GM12865 (cell line): ENCODE results near the gene PLEKHG7.

ENCODE experiments used
- DNase-seq: peaks from one replicate; pipeline ENCODE4 v3.0.0; 2010; ENCODE audit warnings: low read depth
- H3K4me3 ChIP-seq: 2 replicates; pipeline ENCODE4 v1.5.1; 2011; ENCODE audit warnings: mild to moderate bottlenecking, low read depth, low read length, control low read depth
- TF ChIP-seq, protein P1 (sequence below): IDR thresholded peaks from 2 replicates; pipeline ENCODE4 v1.5.1; 2011; ENCODE audit warnings: low read length, control low read depth, low read depth, inconsistent platforms; ENCODE audit not compliant: insufficient read depth; ENCODE audit errors: missing control alignments

The PLEKHG7 gene

DNA sequence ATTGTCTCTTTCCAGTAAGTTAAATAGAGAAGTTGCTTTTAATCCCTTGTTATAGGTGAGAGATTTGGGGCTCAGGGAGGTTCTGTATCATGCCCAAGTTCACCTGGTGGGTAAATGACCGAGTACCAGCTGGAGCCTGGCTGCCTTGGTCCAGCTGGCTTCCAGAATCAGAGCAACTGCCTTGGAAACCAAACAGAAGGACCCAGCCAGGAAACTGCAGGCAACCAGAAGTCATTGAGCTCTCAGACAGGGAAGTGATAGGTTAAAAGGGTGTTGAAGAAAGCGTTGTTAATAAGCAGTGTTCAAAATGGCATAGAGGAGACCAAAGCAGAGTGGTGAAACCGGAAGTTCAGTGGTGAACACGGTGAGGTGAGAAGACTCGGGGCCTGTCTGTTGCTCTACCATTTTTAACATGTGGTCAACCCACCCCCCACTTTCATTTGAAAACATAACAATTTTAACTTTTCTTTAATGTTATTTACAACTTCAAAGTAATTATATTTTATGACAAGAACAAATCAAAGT, 54.9 kb downstream of the PLEKHG7 start:
- DNase-seq = no peak
- TF ChIP-seq, protein P1, sequence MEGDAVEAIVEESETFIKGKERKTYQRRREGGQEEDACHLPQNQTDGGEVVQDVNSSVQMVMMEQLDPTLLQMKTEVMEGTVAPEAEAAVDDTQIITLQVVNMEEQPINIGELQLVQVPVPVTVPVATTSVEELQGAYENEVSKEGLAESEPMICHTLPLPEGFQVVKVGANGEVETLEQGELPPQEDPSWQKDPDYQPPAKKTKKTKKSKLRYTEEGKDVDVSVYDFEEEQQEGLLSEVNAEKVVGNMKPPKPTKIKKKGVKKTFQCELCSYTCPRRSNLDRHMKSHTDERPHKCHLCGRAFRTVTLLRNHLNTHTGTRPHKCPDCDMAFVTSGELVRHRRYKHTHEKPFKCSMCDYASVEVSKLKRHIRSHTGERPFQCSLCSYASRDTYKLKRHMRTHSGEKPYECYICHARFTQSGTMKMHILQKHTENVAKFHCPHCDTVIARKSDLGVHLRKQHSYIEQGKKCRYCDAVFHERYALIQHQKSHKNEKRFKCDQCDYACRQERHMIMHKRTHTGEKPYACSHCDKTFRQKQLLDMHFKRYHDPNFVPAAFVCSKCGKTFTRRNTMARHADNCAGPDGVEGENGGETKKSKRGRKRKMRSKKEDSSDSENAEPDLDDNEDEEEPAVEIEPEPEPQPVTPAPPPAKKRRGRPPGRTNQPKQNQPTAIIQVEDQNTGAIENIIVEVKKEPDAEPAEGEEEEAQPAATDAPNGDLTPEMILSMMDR = no peak
- no peak overlapping the region for H3K4me3 ChIP-seq

- TF ChIP-seq, protein P1 = no peak
- no peak for DNase-seq
- H3K4me3 ChIP-seq = no peak overlapping the region
These were observed 57.0 kb downstream of the PLEKHG7 start for GRCh38 chr12:92759634-92760268.

DNA sequence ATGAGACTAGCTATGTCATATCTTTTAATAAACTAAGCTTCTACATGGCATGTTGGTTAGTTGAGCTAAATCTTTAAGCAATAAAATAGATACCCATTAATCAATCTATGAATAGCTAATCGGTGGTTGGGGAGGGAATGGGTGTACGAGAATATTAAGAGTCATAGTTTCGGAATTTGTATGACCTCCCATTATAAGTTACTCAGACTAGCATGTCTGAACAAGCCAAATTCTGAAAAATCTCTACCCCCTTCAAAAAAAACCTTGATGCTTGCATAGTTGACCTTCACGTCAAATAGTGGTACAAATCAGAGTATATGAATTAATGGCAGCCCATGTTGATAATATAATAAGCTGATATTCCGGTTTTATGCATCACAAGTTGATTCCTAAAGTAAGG, 60.0 kb downstream of the PLEKHG7 start:
- TF ChIP-seq, protein P1 = no peak

GRCh38 chr12:92764831-92765230, 62.0 kb downstream of the PLEKHG7 start:
- no peak for DNase-seq
- TF ChIP-seq, protein P1 = no peak
- H3K4me3 ChIP-seq = no peak overlapping the region

More for the DNA sequence above, 60.0 kb downstream of the PLEKHG7 start:
- no peak overlapping the region for H3K4me3 ChIP-seq
- DNase-seq = no peak

DNA sequence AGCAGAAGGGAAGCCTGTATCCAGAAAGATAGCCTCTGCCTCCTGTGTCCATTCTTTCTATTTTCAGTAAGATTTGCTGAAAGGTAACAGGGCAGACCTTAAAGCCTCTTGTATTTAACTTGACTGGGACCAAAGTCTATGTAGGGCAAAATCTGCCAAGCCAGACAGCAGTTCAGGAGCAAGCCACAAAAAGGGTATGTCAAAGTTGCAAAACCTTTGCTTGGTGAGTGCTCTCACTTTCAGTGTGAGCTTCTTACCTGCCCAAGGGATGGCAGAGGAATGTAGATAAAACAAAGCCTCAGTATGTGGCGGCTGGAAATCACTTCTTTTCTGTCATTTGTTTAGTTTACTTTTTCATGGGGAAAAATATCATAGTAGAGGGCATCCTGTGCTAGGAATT, 63.1 kb downstream of the PLEKHG7 start:
- no peak overlapping the region for H3K4me3 ChIP-seq
- TF ChIP-seq, protein P1 = no peak

DNA sequence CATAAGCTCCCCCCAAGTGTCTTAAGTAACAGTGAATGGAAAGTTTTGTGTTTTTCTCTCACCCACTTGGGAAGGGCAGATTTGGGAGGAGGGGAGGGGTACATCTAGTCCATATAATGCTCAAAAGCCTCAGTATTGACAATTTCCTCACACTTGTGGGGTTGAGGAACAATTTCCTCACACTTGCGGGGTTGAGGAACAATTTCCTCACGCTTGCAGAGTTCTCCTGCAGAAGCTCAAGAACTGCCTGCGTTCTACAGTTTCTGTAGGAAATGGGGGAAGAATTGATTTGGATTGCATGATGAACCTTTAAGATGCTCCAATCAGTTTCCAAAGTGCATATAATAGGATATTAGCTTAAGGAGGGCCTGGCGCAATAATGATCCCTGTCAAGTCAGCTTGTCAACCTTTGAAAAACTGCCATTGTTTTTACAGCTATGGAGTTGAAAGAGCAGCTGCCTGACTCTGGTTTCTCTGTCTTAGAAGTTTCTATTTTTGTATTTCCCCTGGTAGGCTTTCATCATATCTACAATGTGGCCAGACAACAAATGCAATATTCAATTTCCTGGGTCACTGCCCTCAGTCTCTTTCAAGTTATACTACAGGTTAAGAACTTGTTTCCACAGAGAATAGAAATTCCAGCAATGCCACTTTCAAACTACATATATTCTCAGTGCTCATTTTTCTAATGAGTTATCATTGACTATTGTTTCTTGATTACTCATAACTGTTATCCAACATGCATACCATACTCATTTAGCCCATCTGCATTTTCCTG, 66.5 kb downstream of the PLEKHG7 start:
- peak; percentile 76 for DNase-seq
- no peak overlapping the region for H3K4me3 ChIP-seq
- TF ChIP-seq, protein P1 = no peak

More for the DNA sequence above, 63.1 kb downstream of the PLEKHG7 start:
- DNase-seq = no peak
